ENCODE results near the gene OLIG2.

- TF ChIP-seq POLR2AphosphoS5 (IDR thresholded peaks at IDR 0.05; ENCODE audit: low read depth, low read length) (no peak), POLR2A (IDR thresholded peaks at IDR 0.05; ENCODE audit: low read depth, low read length) (no peak), TAF1 (IDR thresholded peaks at IDR 0.05; ENCODE audit: borderline replicate concordance, low read depth, low read length) (no peak)
Measured at GRCh38 chr21:33067457-33067856, 41.7 kb downstream of the OLIG2 start.
